Astrocyte of the spinal cord (primary cell): ENCODE data around the gene CCDC92.

Experiments
- DNase-seq: peaks from one replicate; pipeline ENCODE4 v3.0.0; 2011; ENCODE audit warnings: low read depth, low spot score
- H3K4me3 ChIP-seq: 2 replicates; pipeline ENCODE4 v1.5.1; 2011; ENCODE audit warnings: low read depth, mild to moderate bottlenecking, low read length, moderate library complexity
- in situ Hi-C: cut with HindIII; loops from 2 replicates; pipeline ENCODE4 v1.10.0; 2017; ENCODE audit warnings: low sequenced_read_pairs
- TF ChIP-seq, protein P1 (sequence below): IDR thresholded peaks from 2 replicates; pipeline ENCODE4 v1.5.1; 2012; ENCODE audit warnings: low read depth, mild to moderate bottlenecking, low read length, inconsistent platforms

CCDC92 gene, protein sequence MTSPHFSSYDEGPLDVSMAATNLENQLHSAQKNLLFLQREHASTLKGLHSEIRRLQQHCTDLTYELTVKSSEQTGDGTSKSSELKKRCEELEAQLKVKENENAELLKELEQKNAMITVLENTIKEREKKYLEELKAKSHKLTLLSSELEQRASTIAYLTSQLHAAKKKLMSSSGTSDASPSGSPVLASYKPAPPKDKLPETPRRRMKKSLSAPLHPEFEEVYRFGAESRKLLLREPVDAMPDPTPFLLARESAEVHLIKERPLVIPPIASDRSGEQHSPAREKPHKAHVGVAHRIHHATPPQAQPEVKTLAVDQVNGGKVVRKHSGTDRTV

DNA sequence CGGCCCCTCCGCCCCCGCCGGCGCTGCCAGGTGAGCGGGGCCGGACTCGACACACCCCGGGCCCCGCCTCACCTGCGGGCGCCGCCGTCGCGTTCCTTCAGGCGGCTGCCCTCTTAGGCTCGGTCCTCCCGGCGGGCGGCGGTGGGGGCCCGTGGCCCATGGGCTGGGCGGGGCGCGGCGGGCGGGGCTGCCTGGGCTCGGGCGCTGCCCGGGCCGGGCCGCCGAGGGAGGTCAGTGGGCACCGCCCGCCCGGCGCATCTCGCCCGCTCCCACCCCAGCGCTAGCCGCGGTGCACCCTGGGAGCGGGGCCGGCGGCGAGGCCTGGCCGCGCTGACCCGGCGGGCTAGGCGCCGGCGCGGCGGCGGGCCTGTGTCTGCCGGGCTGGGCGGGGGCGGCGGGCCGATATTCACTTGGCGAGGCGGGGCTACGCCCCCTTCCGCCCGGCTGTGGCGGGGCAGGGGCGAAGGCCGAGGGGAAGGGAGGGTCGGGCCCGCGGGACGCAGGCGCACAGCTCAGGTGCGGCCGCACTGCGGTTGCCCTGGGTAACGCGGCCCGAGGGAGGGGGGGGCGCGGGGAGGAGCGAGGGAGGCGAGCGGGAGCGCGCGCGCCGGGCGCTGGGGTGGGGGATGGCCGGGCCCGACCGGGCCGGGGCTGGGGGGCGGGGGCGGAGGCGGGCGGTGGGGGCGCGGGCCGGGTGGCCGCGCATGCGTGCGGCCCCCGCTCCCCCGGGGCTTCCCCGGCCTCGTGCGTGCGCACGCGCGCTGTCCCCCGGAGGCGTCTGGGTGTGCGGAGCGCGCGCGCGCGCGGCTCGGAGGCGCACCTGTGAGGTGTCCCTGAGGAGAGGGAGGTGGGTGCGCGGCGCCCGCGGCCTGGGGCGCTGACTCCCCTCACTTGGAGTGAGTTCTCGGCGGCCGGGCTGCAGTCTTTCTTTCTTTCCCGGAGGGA lies at the start of gene CCDC92, which contains the start of gene ZNF664:
Gene CCDC92, minus strand, starts transcription at position 375 of the 945 bp plus-strand sequence. CDS start 28,526 bp downstream, outside the sequence.
Gene ZNF664, plus strand, starts transcription at position 759 of the 945 bp plus-strand sequence. CDS start 38,930 bp downstream, outside the sequence.
- H3K4me3 ChIP-seq: peak within 1 kb of the TSS; percentile 73
- TF ChIP-seq, protein P1, sequence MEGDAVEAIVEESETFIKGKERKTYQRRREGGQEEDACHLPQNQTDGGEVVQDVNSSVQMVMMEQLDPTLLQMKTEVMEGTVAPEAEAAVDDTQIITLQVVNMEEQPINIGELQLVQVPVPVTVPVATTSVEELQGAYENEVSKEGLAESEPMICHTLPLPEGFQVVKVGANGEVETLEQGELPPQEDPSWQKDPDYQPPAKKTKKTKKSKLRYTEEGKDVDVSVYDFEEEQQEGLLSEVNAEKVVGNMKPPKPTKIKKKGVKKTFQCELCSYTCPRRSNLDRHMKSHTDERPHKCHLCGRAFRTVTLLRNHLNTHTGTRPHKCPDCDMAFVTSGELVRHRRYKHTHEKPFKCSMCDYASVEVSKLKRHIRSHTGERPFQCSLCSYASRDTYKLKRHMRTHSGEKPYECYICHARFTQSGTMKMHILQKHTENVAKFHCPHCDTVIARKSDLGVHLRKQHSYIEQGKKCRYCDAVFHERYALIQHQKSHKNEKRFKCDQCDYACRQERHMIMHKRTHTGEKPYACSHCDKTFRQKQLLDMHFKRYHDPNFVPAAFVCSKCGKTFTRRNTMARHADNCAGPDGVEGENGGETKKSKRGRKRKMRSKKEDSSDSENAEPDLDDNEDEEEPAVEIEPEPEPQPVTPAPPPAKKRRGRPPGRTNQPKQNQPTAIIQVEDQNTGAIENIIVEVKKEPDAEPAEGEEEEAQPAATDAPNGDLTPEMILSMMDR: peak; percentile 15
- in situ Hi-C loops: no loop called here
- DNase-seq: peak; percentile 93

DNA sequence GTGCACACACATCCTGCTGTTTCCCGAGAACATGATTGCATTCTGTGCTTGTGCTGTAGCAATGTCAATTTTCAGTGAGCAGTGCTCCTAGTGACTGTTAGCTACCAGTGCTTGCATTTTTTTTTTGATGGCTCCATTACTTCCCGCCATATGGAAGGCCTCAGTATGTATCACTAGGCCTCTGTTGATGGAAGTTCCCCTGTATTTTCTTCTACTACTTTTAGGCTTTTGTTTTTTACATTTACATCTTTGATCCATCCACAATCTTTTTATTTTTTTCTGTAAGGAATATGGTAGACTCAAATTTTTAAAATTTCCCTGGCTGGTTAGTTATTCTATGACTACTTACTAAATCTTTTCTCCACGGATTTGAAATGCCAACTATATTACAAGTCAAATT lies 49.5 kb upstream of the CCDC92 start:
- DNase-seq: no peak
- in situ Hi-C loops: no loop called here
- TF ChIP-seq, protein P1: no peak
- no peak overlapping the region for H3K4me3 ChIP-seq

DNA sequence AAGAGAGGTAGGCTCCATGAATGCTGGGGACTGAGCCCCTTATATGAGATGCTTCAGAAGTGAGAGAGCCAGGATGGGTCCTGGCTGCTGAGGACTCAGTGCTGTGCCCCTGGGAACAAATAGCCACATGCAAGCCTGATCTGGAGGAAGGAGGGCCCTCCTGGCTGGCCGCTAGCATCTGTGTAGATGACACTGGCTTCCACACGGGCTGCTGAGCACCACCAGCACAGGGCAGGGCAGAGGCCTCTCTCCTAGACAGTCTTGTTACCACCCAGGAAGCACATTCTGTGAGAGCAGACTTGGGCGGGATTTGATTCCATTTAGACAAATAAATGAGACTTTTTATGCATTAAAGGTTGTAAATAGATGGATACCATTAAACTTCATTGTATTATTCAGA lies 48.4 kb upstream of the CCDC92 start:
- H3K4me3 ChIP-seq: no peak overlapping the region
- DNase-seq: no peak
- in situ Hi-C loops: no loop called here
- TF ChIP-seq, protein P1: no peak

DNA sequence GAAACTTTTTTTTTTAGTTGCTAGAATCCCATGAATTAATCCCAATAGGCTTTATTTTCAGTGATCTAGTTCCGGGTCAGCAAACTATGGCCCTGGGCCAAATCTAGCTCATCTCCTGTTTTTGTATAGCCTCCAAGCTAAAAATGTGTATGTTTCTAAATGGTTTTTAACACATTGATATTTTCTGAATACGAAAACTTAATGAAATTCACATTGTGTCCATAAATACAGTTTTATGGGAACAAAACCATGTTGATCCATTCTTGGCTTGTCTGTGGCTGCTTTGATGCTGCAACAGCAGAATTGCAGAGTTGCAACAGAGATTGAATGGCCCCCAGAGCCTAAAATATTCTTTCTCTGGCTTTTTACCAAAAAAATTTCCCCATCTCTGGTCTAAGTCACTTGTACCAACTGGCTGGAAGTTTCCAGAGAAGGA lies 47.9 kb upstream of the CCDC92 start:
- in situ Hi-C loops: no loop called here
- H3K4me3 ChIP-seq: no peak overlapping the region
- TF ChIP-seq, protein P1: no peak
- no peak for DNase-seq

DNA sequence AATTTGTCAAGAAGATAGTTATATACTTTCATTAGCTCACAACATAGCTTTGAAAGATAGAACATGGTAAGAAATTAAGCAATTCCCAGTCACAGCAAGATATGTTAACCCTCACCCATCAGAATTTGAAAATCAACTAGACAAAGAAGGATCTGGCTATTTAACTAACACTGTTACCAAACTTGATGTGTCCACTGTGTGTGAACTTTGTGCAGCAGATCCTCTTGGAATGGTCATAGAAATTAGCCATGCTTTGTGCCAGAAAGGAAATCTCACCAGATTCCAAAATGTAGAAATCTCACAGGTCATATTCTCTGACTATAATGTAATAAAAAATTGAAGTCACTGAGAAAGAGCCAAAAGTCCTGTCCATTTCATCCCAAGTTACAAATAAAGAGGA lies 46.5 kb upstream of the CCDC92 start:
- H3K4me3 ChIP-seq: no peak overlapping the region
- TF ChIP-seq, protein P1: no peak
- in situ Hi-C loops: no loop called here
- DNase-seq: no peak

DNA sequence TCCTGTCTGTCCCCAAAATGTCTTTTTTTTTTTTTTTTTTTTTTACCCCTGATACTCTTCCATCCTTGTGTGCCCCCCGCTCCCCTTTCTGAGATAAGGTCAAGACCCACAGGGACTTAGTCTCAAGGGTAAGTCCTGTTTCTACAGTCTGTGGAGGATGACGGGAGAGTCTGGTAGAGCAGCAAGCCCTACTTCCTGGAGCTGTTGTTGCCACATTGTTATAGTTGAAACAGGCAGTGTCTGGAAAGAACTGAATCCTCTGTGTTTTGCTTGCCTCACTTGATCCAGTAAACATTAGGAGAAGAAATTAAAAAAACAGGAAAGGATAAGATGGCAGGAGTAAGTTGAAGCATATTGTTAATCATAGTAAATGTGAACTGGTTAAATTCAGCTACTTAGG lies 45.9 kb upstream of the CCDC92 start:
- TF ChIP-seq, protein P1: no peak
- in situ Hi-C loops: no loop called here
- DNase-seq: no peak
- no peak overlapping the region for H3K4me3 ChIP-seq
